Embryonic facial prominence (tissue), 1 donor: ENCODE data around the gene SLC44A3.

ENCODE experiments used
- DNase-seq: peaks from one replicate; pipeline ENCODE4 v3.0.0-alpha.2; 2016; ENCODE audit errors: extremely low spot score

The SLC44A3 gene

DNA sequence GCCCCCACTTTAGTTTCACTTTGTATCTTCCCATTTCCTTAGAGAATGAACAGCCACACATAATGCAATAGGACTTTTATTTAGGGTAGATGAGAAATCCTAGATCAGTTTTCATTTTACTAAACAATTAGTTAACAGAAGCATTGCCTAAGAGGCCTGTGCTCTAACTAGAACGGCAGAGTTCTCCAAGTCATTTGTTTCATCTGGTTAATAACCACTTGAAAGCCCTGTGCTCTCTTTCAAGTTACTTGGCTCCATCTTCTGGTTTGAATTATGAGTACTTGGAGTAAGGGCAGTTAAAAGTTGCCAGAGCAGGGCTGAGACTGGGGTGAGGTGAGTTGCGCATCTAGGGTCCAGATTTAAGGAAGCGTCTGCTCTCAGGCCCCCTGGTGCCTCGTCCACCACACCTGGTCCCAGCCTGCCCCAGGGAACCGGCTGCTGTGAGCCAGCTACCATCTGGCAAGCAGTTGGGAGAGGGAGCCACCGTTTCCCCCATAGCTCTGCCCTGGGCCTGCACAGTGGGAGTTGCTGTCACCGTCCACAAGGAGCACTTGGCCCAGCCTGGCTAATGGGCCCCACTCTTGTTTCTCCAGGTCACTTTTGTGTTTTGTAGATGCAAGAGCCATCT, 18.1 kb upstream of the SLC44A3 start:
- peak; percentile 72 for DNase-seq

DNA sequence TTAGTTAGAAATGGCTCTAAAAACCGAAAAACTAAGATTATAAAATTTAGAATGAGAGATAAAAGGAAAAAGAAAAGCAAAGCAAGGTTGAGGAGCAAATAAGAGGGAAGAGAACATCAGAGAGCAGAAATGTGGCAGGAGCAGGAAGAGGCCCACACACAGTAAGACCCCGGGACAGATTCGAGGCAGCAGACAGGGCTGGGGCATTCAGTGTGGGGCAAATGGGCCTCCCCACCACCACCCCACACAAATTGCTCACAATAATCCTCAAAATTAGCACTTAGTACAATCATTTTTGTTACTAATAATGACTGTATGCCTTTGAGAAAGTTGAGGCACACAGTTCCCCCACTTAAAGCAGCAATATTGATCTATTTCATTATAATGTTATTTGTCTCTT, 17.1 kb upstream of the SLC44A3 start:
- no peak for DNase-seq

DNA sequence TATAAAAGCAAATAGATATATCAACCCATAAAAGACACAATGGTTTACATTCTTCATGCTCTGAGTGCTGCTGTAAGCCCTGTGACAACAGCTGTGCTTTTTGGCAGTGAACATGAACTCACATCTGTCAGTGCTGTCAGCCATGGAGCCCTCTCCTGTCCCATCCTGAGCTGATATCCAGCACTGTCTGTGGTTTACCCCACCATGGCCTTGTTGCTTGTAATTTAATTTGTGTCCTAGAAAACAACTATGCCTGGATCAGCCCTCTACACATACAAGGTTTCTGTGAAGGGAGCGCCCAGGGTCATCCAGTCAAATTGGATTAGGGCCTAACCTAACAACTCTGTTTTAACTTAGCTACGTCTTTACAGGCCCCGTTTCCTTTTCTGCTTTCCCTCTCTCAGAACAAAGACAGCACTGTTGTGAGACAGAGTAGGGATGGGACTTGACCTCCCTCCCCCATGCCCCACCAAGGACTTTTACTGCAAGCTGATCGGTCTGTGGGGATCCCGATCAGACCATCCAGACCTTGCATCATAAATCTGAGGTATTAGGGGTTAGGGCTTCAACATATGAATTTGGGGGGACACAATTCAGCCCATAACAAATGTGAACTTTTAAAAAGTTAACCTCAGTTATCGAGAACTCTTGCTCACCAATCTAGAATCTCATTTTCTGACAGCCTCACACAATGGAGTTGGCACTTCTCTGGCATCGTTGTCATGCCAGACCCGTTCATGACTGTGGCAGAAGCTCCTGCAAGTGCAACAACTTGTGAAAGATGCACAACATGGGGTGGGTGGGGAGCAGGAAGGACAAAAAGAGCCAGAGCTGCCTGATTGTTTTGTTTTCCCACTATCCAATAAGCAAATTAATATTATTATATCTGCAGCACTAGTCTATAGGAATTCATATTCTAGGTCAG, 16.4 kb upstream of the SLC44A3 start:
- no peak for DNase-seq

DNA sequence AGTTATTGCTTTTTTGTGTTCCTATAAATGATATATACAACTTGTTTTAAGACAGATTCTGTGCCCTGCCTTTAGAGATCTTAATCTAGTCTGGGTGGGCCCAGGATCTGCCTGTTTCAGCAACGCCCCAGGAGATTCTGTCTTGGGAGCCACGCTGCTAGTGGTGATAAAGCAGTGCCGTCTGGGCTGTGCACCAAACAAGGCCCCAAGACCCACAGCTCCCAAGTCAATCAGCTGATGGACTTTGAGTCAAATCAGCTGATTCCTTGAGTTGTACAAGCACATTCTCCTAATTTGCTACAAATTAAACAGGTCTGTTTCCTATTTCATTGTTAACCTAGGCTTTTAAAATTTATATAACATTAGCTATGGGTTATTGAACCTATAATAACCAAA, 15.7 kb upstream of the SLC44A3 start:
- no peak for DNase-seq

DNA sequence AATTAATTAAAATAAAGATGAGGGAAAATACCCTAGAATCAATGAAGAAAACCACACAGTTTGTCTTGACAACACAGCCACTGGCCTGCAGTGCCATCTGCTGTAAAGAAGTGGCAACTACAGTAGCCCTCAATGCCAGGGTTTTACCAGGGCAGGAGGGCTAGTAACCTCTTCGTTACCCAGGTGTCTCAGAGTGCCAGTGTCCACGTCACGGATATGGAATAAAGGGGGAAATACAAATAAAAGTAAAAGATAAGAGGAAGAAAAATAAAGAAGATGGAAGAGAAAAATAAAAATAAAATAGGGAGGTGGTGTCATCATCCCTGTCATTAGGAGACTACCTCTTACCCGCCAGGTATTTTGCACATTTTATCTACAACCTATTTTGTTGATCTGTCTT, 14.2 kb upstream of the SLC44A3 start:
- DNase-seq, result no peak

DNA sequence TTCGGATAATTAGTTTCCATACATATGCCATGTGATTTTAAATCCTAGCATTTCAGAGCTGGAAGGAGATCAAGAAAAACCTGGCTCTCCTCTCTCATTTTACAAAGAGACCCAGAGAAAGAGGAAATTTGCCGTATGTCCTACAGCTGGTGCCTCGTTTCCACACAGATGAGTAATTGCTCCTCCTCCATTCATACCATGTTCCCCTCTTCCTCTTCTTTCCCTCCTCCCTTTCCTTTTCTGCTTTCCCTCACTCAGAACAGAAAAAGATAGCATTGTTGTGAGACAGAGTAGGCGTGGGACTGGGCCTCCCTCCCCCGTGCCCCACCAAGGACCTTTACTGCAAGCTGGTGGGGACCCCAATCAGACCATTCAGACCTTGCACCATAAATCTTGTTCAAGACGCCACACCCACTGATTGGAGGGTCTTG, 13.7 kb upstream of the SLC44A3 start:
- no peak for DNase-seq

DNA sequence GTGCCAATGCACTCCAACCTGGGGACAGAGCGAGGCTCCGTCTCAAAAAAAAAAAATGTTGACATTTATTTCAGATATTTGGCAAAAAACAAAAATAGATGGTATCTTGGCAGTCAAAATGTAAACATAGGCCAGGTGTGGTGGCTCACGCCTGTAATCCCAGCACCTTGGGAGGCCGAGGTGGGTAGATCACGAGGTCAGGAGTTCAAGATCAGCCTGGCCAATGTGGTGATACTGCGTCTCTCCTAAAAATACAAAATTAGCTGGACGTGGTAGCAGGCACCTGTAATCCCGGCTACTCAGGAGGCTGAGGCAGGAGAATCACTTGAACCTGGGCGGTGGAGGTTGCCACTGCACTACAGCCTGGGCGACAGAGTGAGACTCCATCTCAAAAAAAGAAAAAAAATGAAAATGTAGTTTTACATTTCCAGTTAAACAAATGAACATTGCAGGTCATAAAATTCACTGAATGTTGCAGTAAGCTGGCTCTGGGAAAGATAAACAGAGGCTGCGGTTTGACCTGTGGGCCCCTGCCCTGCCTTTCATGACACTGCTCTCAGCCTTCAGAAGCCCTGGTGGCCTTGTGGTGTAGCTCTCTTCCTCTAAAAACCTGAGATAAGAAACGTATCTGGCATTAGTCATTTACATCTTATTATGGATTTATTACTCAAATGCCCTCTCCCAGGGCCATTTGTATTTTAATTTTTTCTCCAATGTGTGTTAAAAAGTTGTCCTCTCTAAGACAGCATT, 12.2 kb upstream of the SLC44A3 start:
- no peak for DNase-seq

DNA sequence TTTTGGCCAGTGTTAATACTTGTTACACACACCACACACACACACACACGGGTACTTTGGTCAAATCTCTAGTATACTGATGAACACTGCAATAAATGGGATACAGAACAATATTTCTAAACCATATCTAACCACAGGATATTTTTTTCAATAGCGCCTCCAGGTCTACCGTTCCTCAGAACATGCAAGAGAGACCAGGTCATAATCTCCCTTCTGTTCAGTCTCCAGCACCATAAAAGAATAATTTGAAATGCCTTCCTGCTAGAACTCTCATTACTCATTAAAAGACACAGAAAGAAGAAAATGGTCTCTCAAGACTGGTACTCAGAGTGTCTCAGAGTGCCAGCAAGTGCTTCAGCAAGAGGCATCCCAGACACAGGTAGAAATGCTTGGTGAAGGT, 11.5 kb upstream of the SLC44A3 start:
- no peak for DNase-seq

DNA sequence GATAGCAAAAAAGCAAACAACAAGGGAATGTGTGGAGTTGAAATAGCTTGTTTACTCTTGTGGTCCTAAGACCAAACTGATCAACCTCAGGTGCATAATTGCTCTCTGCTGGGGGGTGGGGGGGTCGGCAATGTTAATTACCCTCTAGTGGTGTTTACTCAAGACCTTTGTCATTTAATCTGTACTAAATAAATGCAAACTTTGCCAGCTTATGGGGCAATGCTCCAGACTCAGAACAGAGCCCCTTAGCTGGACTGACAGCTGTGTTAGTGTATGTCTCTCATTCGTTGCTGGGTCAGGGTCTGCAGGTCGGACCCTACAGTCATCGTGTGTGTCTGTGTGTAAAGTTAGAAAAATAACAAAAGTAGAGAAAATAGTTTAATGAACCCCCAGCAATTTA, 7.2 kb upstream of the SLC44A3 start:
- no peak for DNase-seq

DNA sequence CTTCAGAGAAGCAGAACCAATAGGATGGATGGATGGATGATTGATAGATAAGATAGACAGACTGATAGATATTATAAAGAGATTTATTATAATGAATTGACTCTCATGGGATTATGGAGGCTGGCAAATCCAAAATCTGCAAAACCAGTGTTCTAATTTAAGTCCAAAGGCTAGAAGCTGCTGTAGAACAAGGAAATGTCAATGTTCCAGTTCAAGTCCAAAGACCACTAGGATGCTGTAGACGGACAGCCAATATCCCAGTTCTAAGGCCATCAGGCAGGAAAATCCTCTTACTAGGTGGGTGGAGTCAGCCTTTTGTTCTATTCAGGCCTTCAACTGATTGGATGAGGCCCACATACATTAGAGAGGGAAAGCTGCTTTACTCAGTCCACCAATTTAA, 4.1 kb upstream of the SLC44A3 start:
- no peak for DNase-seq

DNA sequence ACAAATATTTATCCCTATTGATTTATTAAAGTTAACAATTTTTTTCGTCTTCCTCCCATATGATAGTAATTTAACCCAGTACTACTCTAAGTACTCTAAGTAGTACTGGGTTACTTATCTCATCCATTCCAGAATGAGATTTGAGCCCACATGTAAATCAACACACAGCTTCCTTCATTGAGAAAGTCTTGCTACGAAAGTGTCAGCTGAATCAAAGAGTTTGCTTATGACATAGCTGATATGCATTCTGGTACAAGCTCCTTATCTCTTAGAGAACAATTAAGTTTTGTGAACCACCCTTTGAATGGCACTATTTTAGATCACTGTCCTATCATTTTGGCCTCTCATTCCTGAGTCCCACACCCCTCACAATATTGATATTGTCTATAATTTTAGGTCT, 2.4 kb upstream of the SLC44A3 start:
- no peak for DNase-seq

DNA sequence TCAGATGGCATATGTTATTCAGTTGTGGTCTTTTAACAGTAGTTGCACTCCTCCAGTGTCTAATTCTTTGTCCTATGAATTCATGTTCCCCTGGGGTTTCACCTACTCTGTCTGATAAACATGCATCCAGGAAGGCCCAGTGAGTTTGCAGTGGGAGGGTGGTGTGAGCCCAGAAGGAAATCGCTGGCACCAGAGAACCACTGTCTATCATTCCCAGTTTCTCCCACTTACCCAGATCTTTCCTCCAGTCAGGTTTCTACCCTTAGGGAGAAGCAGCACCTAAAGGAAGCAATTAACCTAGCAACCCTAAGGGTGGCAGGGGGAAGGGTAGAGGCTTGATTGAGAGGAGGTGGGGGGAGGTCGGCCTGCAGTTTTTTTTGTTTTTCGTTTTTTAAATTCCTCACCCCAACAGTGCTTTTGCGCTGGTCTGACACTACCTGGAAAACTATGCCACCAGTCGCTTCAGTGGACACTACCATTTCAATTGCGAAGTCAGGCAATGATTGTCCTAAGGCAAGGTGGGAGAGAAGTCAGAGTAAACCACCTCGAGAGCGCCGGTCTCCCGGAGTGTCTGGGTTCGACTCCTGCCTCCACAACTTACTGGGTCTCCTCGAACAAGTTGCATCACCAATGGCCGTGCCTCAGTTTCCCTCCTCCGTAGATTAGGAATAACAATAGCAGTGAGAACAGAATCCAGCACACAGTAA, 766 bp upstream of the SLC44A3 start:
- no peak for DNase-seq

DNA sequence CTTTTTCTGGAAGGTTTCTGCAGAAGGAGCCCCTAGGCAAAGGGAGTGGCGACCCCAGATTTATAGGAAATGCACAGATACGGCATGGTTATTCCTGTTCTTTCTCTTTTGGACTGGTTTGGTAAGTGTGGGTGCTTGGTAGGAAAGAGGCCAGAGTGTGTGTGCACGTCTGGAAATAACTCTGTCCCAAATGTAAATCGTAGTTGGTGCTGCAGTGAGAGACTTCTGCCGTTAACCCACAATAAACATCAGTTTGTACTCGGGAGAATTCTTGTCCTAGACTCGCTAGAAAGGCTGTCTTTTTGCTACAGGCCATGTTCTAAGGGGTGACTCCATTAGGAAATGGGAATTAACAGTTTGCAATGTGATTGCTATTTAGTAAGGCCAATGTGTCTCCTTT, 779 bp downstream of the SLC44A3 start:
- no peak for DNase-seq

DNA sequence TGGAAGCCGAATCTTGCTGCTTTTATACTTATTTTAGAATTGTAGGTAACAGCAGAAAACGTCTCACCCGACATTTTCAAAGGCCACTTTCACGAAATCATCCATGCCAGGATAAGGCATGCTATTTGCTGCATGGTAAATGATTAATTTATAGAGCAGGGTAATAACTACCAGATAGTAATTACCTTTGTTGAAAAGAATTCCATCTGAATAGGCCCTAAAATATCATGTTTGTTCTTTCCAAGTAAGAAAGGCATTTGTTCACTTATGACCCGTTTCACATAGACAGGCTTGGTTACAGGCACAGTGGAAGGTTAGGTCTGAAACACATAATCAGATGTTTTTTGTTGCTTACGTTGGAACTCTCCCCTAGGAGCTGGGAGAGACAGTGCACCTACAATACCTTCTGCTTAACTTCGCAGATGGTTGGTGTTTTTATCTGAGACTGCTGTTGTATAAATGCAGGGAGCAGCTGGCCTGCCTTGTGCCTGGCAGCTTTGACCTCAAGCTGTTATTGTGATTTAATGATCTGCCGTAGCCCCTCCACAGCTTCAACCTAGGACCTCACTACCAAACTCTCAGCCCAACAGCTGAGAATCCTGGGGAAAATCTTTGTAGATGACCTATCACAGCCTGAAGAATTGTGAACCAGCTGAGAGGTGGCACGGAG, 1.6 kb downstream of the SLC44A3 start:
- no peak for DNase-seq

DNA sequence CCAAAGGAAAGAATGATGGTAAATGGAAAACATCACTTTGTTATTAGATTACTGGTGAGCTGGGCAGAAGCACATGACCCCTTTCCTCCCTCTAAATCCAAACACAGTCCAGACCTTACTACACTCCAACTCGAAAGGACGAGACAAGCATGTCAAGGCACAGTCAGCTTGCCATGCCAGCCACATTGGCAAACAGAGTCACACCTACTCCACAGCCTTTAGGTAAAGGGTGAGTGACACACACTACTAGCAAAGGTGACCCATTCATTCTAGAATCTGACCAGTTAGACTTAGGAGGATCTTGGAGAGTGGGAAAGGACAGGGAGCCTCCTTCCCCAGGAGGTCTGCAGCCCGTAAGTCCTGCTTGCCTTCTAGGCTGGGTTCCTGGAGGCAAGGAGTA, 3.0 kb downstream of the SLC44A3 start:
- DNase-seq, result no peak

DNA sequence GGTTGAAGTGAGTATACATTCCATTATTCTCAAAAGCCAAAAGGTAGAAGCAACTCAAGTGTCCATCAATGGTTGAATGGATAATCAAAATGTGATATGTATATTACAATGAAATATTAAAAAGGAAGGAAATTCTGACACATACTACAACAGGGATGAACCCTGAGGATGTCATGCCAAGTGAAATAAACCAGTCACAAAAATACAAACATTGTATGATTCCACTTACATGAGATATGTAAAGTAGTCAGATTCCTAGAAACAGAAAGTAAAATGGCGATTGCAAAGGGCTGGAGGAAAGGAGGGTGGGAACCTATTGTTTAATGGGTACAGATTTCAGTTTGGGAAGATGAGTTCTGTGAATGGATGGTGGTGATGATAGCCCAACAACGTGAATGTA, 5.8 kb downstream of the SLC44A3 start:
- no peak for DNase-seq

DNA sequence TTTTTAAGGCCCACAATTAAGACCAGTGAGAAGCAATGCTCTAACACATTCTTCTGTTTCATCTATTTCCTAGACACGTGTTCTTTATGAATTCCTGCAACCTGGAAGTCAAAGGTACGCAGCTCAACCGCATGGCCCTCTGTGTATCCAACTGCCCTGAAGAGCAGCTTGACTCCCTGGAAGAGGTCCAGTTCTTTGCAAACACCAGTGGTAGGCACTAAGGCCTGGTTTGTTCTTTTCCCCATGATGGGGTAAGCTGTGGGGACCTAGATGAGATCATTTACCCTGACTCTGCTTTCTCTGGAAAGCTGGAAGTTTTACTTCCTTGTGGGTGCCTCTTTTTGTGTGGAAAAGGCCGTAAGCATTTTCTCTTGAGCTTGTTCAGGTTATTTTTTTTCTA, 7.3 kb downstream of the SLC44A3 start:
- no peak for DNase-seq

DNA sequence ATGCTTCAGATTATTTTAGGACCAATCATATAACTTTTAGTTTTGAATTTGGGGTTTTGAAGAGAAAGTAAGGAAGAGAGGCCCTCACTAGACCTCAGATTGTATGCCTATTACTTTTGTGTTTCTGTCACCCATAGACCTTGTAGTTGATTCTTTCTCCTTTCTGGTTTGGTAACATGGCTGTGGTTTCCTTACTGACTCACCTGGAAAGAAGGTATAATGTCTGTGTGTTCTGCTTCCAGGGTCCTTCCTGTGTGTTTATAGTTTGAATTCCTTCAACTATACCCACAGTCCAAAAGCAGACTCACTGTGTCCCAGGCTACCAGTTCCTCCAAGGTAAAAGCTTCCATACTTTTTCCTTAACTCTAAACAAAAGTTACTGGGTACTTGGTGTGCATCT, 8.1 kb downstream of the SLC44A3 start:
- DNase-seq, result no peak

DNA sequence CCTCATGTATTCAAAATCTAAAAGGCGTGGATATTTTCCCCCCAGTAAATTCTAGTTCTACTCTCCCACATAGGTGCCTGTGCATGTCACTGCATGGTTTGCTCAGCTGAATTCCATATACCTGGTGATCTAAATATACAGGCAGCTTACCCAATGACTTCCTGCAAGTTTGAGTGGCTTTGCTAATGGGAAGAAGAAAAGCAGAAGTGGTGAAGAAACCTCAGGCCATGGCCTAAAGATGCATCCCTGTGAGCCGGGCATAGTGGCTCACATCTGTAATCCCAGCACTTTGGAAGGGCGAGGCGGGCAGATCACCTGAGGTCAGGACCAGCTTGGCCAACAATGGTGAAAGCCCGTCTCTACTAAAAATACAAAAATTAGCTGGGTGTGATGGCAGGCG, 11.5 kb downstream of the SLC44A3 start:
- no peak for DNase-seq

DNA sequence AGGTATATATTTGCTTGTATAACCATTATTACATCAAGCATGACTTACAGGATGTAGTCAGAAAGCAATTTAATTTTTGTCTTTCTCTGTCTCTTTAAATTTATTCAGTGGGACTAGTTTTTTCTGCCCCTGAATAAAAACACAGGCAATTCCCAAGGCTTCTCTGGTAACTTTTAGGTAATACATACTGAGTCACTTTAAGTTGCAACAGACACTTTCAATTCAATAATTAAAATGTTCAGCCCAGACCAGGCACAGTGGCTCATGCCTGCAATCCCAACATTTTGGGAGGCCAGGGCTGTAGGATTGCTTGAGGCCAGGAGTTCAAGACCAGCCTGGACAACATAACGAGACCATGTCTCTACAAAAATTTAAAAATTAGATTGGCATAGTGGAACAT, 12.3 kb downstream of the SLC44A3 start:
- no peak for DNase-seq

DNA sequence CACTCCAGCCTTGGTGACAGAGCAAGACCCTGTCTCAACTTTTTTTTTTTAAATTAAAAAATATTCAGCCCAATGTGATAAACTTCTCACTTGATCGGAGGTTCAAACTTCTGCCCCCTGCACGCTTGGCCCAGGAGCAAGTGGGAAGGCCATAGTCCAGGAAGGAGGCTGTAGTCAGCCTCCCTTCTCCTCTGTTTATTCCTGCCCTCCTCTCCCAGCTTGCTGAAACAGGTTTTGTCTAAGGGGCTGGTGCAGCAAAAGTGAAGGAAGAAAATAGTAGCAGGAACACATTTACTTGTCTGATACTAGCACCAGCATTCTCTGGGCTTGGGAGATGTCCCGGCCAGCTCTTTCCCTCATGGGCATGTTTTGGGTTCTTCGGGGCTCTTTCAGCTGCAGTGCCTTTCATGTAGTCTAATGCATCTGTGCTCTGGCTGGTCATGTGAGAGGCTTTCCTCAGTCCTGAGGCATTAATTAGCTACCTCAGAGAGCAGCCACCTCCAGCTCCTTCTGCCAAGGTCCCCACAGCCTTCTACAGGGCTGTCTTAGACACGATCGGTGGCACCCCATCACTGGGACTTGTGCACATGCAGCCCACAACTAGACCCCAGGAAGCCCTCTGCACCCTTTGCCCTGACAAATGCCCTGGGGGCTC, 12.9 kb downstream of the SLC44A3 start:
- DNase-seq, result no peak
